NOMO-1 treated with DMSO at 0.1 percent for 48 hours (cell line): Measurements from ENCODE around the gene GRM1.

ENCODE experiments used
- DNase-seq: peaks from one replicate; lab custom pipeline; 2025; ENCODE audit not compliant: unreplicated experiment; lab: John Stamatoyannopoulos, UW

Gene GRM1

GRCh38 chr6:146364816-146365594 lies 336.1 kb downstream of the GRM1 start:
- no peak for DNase-seq

DNA sequence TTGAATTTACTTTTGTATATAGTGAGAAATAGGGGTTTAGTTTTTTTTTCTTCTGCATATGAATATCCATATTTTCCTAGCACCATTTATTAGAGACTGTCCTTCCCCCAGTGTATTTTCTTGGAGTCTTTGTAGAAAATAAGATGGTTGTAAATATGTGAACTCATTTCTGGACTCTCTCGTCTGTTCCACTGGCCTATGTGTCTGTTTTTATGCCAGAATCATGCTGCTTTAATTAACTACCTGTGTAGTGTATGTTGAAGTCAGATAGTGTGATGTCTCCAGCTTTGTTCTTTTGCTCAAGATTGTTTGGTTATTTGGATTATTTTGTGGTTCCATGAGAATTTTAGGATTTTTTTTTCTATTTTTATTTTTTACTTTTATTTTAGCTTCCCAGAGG lies 338.2 kb downstream of the GRM1 start:
- DNase-seq, result no peak

- DNase-seq, result no peak
Observed at GRCh38 chr6:146369866-146370265, 341.0 kb downstream of the GRM1 start.

DNA sequence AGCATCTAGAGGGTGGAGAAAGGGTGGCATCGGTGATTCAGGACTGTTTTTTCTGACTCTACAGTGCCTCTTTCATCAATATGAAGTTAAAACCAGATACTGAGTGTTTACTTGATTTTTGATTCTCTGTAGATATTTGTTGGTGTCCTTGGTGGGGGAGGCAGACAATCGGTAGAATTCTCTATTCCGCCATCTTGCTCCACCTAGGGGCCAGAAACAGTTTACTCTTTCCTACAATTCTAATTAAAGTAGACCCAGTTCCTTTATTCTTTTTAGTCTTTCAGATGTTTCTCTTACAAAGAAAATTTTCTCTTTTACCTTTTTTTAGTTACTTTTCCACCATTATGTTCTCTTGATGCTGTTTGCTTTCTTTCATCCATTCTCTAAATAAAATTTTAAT lies 352.6 kb downstream of the GRM1 start:
- DNase-seq, result no peak

GRCh38 chr6:146388736-146389364 lies 360.0 kb downstream of the GRM1 start:
- no peak for DNase-seq

- no peak for DNase-seq
Observed at GRCh38 chr6:146389740-146390139, 360.9 kb downstream of the GRM1 start.

DNA sequence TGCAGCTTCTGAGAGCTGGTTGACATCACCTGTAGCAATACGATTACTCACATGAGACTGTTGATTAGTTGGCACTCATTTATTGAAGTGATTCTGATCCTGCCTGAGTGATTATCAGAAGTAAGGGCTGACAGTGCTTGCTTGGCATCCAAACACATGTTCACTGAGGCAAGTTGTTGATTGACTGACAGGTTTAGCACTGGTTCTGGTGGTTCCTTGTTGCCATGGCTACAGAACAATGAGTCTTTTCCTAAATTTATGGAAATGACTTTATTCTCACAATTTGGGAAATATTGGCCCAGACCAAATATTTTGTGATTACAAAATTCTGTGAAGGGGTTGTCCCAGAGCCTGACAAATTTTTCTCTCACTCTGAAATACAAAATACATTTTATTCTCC lies 368.8 kb downstream of the GRM1 start:
- no peak for DNase-seq

GRCh38 chr6:146402476-146402875 lies 373.6 kb downstream of the GRM1 start:
- no peak for DNase-seq

GRCh38 chr6:146408583-146408982 lies 379.7 kb downstream of the GRM1 start:
- no peak for DNase-seq

DNA sequence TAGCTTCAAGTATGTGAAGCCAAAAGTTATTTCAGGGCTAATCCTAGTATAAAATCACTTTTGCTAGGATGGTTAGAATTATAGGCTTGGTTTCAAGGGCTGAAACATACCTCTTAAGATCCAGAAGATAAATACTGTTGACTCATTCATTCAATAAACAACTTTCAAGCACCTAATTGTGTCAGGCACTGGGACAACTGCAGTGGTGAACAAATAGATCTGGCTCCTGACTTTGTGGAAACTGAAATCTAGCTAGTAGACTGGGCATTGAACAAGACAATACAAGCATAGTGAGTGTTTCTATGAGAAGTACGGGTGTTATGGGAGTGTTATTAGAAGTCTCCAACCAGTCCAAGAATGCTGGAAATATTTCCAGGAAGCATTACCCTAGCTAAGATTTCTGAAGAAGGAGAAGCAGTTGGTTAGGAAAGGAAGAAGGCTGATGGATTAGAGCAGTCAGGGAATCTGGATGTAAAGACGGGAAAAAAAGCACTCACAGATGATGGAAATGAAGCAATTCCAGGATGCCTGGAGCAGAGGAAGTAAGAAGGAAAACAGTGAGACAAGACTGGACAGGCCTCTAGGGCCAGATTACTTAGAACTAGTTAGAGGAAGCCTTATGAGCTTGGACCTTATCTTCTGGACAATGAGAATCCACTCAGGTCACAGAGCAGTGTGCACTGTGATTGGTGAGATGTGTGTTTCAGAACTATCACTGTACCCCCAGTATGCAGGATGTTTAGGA lies 382.2 kb downstream of the GRM1 start:
- no peak for DNase-seq

DNA sequence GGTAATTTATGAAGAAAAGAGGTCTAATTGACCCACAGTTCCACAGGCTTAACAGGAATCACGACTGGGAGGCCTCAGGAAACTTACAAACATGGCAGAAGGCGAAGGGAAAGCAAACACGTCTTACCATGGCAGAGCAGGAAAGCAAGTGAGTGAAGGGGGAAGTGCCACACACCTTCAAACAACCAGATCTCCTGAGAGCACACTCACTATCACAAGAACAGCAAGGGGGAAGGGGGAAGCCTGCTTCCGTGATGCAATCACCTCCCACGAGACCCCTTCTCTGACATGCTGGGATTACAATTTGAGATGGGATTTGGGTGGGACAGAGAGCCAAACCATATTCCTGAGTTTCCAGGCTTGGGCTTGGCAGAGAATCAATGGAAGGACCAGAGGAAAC lies 390.7 kb downstream of the GRM1 start:
- DNase-seq, result no peak

- no peak for DNase-seq
Observed at GRCh38 chr6:146420255-146420654, 391.4 kb downstream of the GRM1 start.

DNA sequence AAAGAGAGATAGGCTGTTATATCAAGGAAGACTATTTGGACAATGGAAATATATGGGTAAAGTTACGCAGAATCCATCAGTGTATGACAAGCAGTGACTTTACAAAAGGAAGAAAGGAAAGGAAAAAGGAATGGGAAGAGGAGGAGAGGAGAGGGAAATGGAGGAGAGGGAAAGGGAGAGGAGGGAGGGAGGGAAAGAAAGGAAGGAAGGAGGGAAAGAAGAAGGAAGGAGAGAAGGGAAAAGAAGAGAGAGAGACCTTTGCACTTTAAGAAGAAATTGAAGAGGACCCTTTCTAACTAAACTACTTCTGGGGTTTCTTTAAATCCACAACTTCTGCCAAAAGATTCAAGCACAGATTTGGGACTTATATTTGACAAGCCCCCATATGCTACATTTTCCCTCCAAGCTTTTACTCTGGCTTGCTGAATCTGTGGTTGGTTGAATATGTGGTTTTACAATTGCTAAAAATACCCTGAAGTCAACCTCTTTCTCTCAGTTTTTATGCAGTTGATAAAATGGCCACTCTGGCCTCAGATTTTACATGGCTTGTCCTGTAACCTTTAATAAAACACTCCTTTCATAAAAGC lies 394.0 kb downstream of the GRM1 start:
- no peak for DNase-seq

- no peak for DNase-seq
Observed at GRCh38 chr6:146423452-146423851, 394.6 kb downstream of the GRM1 start.

- DNase-seq, result no peak
Observed at GRCh38 chr6:146426516-146426915, 397.7 kb downstream of the GRM1 start.

- DNase-seq, result no peak
Observed at GRCh38 chr6:146429831-146430230, 401.0 kb downstream of the GRM1 start.

- DNase-seq, result no peak
Observed at GRCh38 chr6:146433881-146434731, 405.2 kb downstream of the GRM1 start.

DNA sequence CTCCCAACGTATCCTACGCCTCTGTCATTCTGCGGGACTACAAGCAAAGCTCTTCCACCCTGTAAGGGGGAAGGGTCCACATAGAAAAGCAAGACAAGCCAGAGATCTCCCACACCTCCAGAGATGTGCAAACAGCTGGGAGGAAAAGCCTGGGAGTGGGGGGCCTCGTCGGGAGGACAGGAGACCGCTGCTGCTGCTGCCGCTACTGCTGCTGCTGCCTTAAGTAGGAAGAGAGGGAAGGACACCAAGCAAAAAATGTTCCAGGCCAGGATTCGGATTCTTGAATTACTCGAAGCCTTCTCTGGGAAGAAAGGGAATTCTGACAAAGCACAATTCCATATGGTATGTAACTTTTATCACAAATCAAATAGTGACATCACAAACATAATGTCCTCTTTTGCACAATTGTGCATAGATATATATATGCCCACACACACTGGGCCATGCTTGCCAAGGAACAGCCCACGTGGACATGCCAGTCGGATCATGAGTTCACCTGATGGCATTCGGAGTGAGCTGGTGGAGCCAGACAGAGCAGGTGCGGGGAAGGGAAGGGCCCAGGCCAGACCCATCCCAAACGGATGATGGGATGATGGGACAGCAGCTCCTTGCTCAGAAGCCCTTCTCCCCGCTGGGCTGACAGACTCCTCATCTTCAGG lies 406.0 kb downstream of the GRM1 start:
- DNase-seq, result no peak

- no peak for DNase-seq
Observed at GRCh38 chr6:146441907-146442306, 413.0 kb downstream of the GRM1 start.

DNA sequence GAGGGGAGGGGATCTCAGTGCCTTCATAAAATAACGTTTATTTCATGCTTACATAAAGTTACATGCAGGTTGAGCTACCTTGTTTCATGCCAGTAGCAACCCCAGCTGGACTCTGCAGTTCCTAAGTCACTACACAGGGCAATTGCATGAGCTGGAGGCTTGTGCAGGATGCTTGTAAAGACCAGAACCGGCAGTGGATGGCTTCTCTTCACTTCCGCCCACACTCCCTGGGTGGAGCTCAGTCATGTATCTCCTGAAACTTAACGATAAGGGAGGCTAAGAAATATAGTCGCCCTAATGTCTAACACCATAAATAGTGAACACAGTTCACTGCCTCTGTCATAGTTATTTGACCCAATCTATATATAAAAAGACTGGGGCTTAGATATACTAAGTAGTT lies 415.3 kb downstream of the GRM1 start:
- no peak for DNase-seq
